PC-3 (cell line): ENCODE measurements around the gene TEX9. TPM values are rescaled to one million over a fixed set of nuclear protein-coding genes. Genes with fewer than 3 reads are reported as not detected.

Source experiments
- ATAC-seq: fragments of 200-7000 bp; cut with Tn5 transposase; 2 replicates; pipeline ENCODE4 v1.9.1; 2020; ENCODE audit warnings: mild to moderate bottlenecking, moderate library complexity
- BruUV-seq: library from RNA; stranded (reverse); fragments of 400-500 nt; replicated peaks from 2 replicates; lab custom pipeline; 2021; lab: Mats Ljungman, UMichigan
- CTCF ChIA-PET: fragments of 300-600 bp; sonication (Branson Sonifier 250); formaldehyde crosslinking; loops from one replicate; lab custom pipeline; 2022; ENCODE audit warnings: antibody characterized with exemption; lab: Charles Lee
- POLR2A ChIA-PET: fragments of 300-600 bp; sonication (Branson Sonifier 250); formaldehyde crosslinking; loops from one replicate; lab custom pipeline; 2022; ENCODE audit warnings: antibody characterized with exemption; ENCODE audit not compliant: unreplicated experiment; lab: Charles Lee
- DNase-seq: peaks from one replicate; pipeline ENCODE4 v3.0.0-alpha.2; 2015
- H2AFZ ChIP-seq: fragments of 300-600 bp; sonication (generic); 2 replicates; pipeline ENCODE4 v1.6.0; 2016; ENCODE audit warnings: antibody characterized with exemption, low read length
- H3F3A ChIP-seq: fragments of 300-600 bp; sonication (generic); one replicate; pipeline ENCODE4 v1.6.0; 2017; ENCODE audit warnings: antibody characterized with exemption, low read length, control low read depth, mild to moderate bottlenecking; ENCODE audit not compliant: unreplicated experiment
- H3K27ac ChIP-seq: fragments of 300-600 bp; sonication (generic); 2 replicates; pipeline ENCODE4 v1.5.1; 2016; ENCODE audit warnings: mild to moderate bottlenecking, low read length
- H3K27me3 ChIP-seq: fragments of 300-600 bp; sonication (generic); 2 replicates; pipeline ENCODE4 v1.6.1; 2016; ENCODE audit warnings: low read length, mixed read lengths
- H3K36me3 ChIP-seq: fragments of 300-600 bp; sonication (generic); 2 replicates; pipeline ENCODE4 v1.6.1; 2016; ENCODE audit warnings: low read depth, mixed run types, low read length, mixed read lengths
- H3K4me1 ChIP-seq: fragments of 300-600 bp; sonication (generic); 2 replicates; pipeline ENCODE4 v1.5.1; 2016; ENCODE audit warnings: low read length; ENCODE audit not compliant: insufficient read depth
- H3K4me2 ChIP-seq: fragments of 300-600 bp; sonication (generic); 2 replicates; pipeline ENCODE4 v1.6.0; 2016; ENCODE audit warnings: low read length
- H3K4me3 ChIP-seq: fragments of 300-600 bp; sonication (generic); 2 replicates; pipeline ENCODE4 v1.5.1; 2016; ENCODE audit warnings: mild to moderate bottlenecking, low read length, mixed read lengths
- H3K79me2 ChIP-seq: fragments of 300-600 bp; sonication (generic); 2 replicates; pipeline ENCODE4 v1.6.1; 2017; ENCODE audit warnings: low read length, mixed read lengths
- H3K9ac ChIP-seq: fragments of 300-600 bp; sonication (generic); 2 replicates; pipeline ENCODE4 v1.6.0; 2016; ENCODE audit warnings: mild to moderate bottlenecking, low read length
- H3K9me2 ChIP-seq: fragments of 300-600 bp; sonication (generic); replicated peaks from 2 replicates; pipeline ENCODE4 v1.6.1; 2016; ENCODE audit warnings: mixed run types, low read length, mixed read lengths
- H3K9me3 ChIP-seq: fragments of 300-600 bp; sonication (generic); 2 replicates; pipeline ENCODE4 v1.6.1; 2016; ENCODE audit warnings: low read length, mixed read lengths
- H4K20me1 ChIP-seq: fragments of 300-600 bp; sonication (generic); 2 replicates; pipeline ENCODE4 v1.6.1; 2016; ENCODE audit warnings: low read length, mixed read lengths
- CTCF ChIP-seq: fragments of 300-600 bp; sonication (generic); conservative IDR thresholded peaks from 2 replicates; pipeline ENCODE4 v1.5.1; 2017; ENCODE audit warnings: antibody characterized with exemption, low read depth, mild to moderate bottlenecking, low read length
- EZH2 ChIP-seq: fragments of 300-600 bp; sonication (generic); IDR thresholded peaks from one replicate; pipeline ENCODE4 v1.6.1; 2017; ENCODE audit warnings: antibody characterized with exemption, mild to moderate bottlenecking, low read length; ENCODE audit not compliant: unreplicated experiment
- EZH2phosphoT487 ChIP-seq: fragments of 300-600 bp; sonication (generic); IDR thresholded peaks from 2 replicates; pipeline ENCODE4 v1.6.1; 2018; ENCODE audit warnings: mild to moderate bottlenecking, antibody characterized with exemption, low read length, borderline replicate concordance
- intact Hi-C: fragments of 100-400 bp; cut with micrococcal nuclease; formaldehyde crosslinking; loops from 2 replicates; pipeline ENCODE4 v1.9.0; 2023
- total RNA-seq: library from RNA; depleted of rRNA; stranded (reverse); fragments of >200 nt; gene quantifications from 2 replicates; pipeline ENCODE4 v1.2.3, GENCODE V29; 2014

Gene TEX9
- total RNA-seq, 1 experiment from 2014 or later: 3.3 TPM

GRCh38 chr15:56325186-56325585 lies 40.0 kb upstream of the TEX9 start:
- H3K4me2 ChIP-seq: peak overlapping the region; percentile 40
- H3K27ac ChIP-seq: no peak overlapping the region
- H3K4me3 ChIP-seq: no peak overlapping the region
- intact Hi-C loops: no loop called here
- BruUV-seq: no TSS peak
- no peaks in the 10 kb centered on the region for H3K79me2 ChIP-seq
- ATAC-seq (no peak), DNase-seq (peak; percentile 38)
- POLR2A ChIA-PET: no interaction called here
- H4K20me1 ChIP-seq: no peaks in the 10 kb centered on the region
- no peaks in the 10 kb centered on the region for H3K27me3 ChIP-seq
- TF ChIP-seq EZH2phosphoT487: no peak
- no peaks in the 10 kb centered on the region for H3K36me3 ChIP-seq
- no peak overlapping the region for H3K9ac ChIP-seq
- CTCF ChIA-PET: no interaction called here
- H3F3A ChIP-seq: no peaks in the 10 kb centered on the region
- no peaks in the 10 kb centered on the region for H3K9me2 ChIP-seq
- H3K4me1 ChIP-seq: peaks cover 17% of the 10 kb centered on the region
- H3K9me3 ChIP-seq: no peaks in the 10 kb centered on the region
- H2AFZ ChIP-seq: 0 out of 2 replicates have a peak overlapping the region, but pooled peaks have one; percentile 27

GRCh38 chr15:56327721-56328502 lies 37.3 kb upstream of the TEX9 start:
- no peak for ATAC-seq
- no peaks in the 10 kb centered on the region for H3K36me3 ChIP-seq
- no peak overlapping the region for H3K4me3 ChIP-seq
- H3K4me1 ChIP-seq: peaks cover 14% of the 10 kb centered on the region
- BruUV-seq: no TSS peak
- H3K27me3 ChIP-seq: no peaks in the 10 kb centered on the region
- H3F3A ChIP-seq: no peaks in the 10 kb centered on the region
- ChIA-PET POLR2A (no interaction called here), CTCF (no interaction called here)
- 0 out of 2 replicates have a peak overlapping the region, but pooled peaks have one; percentile 6 for H3K4me2 ChIP-seq
- TF ChIP-seq CTCF (no peak), EZH2 (no peak), EZH2phosphoT487 (no peak)
- no peak overlapping the region for H3K9ac ChIP-seq
- no peaks in the 10 kb centered on the region for H4K20me1 ChIP-seq
- H2AFZ ChIP-seq: no peak overlapping the region
- peak; percentile 73 for DNase-seq
- no peaks in the 10 kb centered on the region for H3K9me3 ChIP-seq
- intact Hi-C loops: no loop called here
- no peaks in the 10 kb centered on the region for H3K79me2 ChIP-seq
- H3K27ac ChIP-seq: no peak overlapping the region
- H3K9me2 ChIP-seq: no peaks in the 10 kb centered on the region

- Histone ChIP-seq H3K9ac (no peak overlapping the region), H3K27me3 (no peaks in the 10 kb centered on the region), H3K27ac (no peak overlapping the region), H3K79me2 (no peaks in the 10 kb centered on the region), H3K4me2 (no peak overlapping the region), H3K36me3 (no peaks in the 10 kb centered on the region), H2AFZ (no peak overlapping the region), H3F3A (no peaks in the 10 kb centered on the region), H3K9me3 (no peaks in the 10 kb centered on the region), H3K4me1 (no peaks in the 10 kb centered on the region), H4K20me1 (no peaks in the 10 kb centered on the region), H3K9me2 (no peaks in the 10 kb centered on the region), H3K4me3 (no peak overlapping the region)
- DNase-seq (no peak), ATAC-seq (no peak)
- ChIA-PET CTCF (no interaction called here), POLR2A (no interaction called here)
- BruUV-seq: no TSS peak
- TF ChIP-seq CTCF (no peak), EZH2 (no peak), EZH2phosphoT487 (no peak)
- intact Hi-C loops: no loop called here
These were observed 28.0 kb upstream of the TEX9 start for GRCh38 chr15:56337084-56337725.
